Endodermal cell (in vitro differentiated cells): ENCODE results near the gene MSLN. TPM values are rescaled to one million over a fixed set of nuclear protein-coding genes. Genes with fewer than 3 reads are reported as not detected.
"Not testable (repeated sequence)": the region's sequence is repeated elsewhere in the genome, so short reads cannot be mapped to it uniquely, and the experiment has no call there.

Source experiments
- DNase-seq: peaks from one replicate; pipeline ENCODE4 v3.0.0-alpha.2; 2017
- H3K27ac ChIP-seq: 2 replicates; pipeline ENCODE4 v1.5.1; 2013; ENCODE audit warnings: mild to moderate bottlenecking, low read depth, low read length, moderate library complexity
- H3K27me3 ChIP-seq: 2 replicates; pipeline ENCODE4 v1.6.1; 2013; ENCODE audit warnings: mild to moderate bottlenecking, low read length, moderate library complexity; ENCODE audit not compliant: insufficient read depth, control insufficient read depth, poor library complexity, severe bottlenecking
- H3K36me3 ChIP-seq: 2 replicates; pipeline ENCODE4 v1.7.0; 2013; ENCODE audit warnings: mild to moderate bottlenecking, low read length, moderate library complexity; ENCODE audit not compliant: control insufficient read depth, insufficient read depth
- H3K4me1 ChIP-seq: one replicate; pipeline ENCODE4 v1.7.0; 2013; ENCODE audit warnings: low read length; ENCODE audit not compliant: control insufficient read depth, insufficient read depth
- H3K4me3 ChIP-seq: 2 replicates; pipeline ENCODE4 v1.5.1; 2013; ENCODE audit warnings: mild to moderate bottlenecking, low read length, moderate library complexity
- H3K9ac ChIP-seq: 2 replicates; pipeline ENCODE4 v1.6.1; 2013; ENCODE audit warnings: mild to moderate bottlenecking, low read length, moderate library complexity; ENCODE audit not compliant: poor library complexity, severe bottlenecking; ENCODE audit errors: extremely low read depth
- H3K9me3 ChIP-seq: 2 replicates; pipeline ENCODE4 v1.6.1; 2013; ENCODE audit warnings: mild to moderate bottlenecking, low read length, moderate library complexity; ENCODE audit not compliant: control insufficient read depth
- H3K27ac Mint-ChIP-seq: 2 replicates; pipeline ENCODE4 v1.8.0; 2020; ENCODE audit warnings: mixed read lengths
- H3K27me3 Mint-ChIP-seq: 2 replicates; pipeline ENCODE4 v1.8.0; 2021; ENCODE audit warnings: mild to moderate bottlenecking, mixed read lengths; ENCODE audit not compliant: insufficient read depth
- H3K36me3 Mint-ChIP-seq: 2 replicates; pipeline ENCODE4 v1.8.0; 2020; ENCODE audit warnings: low read depth, mixed read lengths
- H3K4me1 Mint-ChIP-seq: 2 replicates; pipeline ENCODE4 v1.8.0; 2020; ENCODE audit warnings: mixed read lengths
- H3K4me3 Mint-ChIP-seq: 2 replicates; pipeline ENCODE4 v1.8.0; 2020; ENCODE audit warnings: mild to moderate bottlenecking, moderate library complexity, mixed read lengths
- H3K9me3 Mint-ChIP-seq: 2 replicates; pipeline ENCODE4 v1.8.0; 2020; ENCODE audit warnings: mild to moderate bottlenecking, mixed read lengths
- CTCF ChIP-seq: fragments of 200-600 bp; sonication (generic); conservative IDR thresholded peaks from 2 replicates; pipeline ENCODE4 v1.5.0; 2021; ENCODE audit warnings: antibody characterized with exemption, mild to moderate bottlenecking
- WGBS, 2 experiments: methylation state at CpG; one replicate each; pipeline versions ENCODE4 v1.1.5 to v1.1.7; 2013; ENCODE audit warnings: missing lambda C conversion rate in 2 of 2, mixed read lengths in 1 of 2; ENCODE audit not compliant: insufficient coverage in 1 of 2, insufficient read length in 1 of 2; 5-methylcytosine and 5-hydroxymethylcytosine counted together
- total RNA-seq, 2 donors: library from RNA; stranded (reverse); fragmentation: NEBNext Ultra II Directional in 1 of 2; extraction: Animal tissue kit (Norgen Biotek cat#: 25700) in 1 of 2; gene quantifications; 2 replicates in 1 of 2; 3 replicates in 1 of 2; pipeline ENCODE4 v1.2.1, GENCODE V29; 2021

The MSLN gene
- total RNA-seq, 2 donors from 2014 or later = 0.42 to 0.86 TPM

- Histone ChIP-seq H3K4me3 (peak overlapping the region; percentile 85), H3K27ac (no peak overlapping the region), H3K9ac (peak overlapping the region; percentile 80), H3K36me3 (peaks cover 24% of the 10 kb centered on the region), H3K9me3 (no peaks in the 10 kb centered on the region), H3K4me1 (no peaks in the 10 kb centered on the region), H3K27me3 (no peaks in the 10 kb centered on the region)
- H3K4me3 Mint-ChIP-seq = peak overlapping the region; percentile 68
- no peaks in the 10 kb centered on the region for H3K9me3 Mint-ChIP-seq
- peak overlapping the region; percentile 55 for H3K27ac Mint-ChIP-seq
- 0% methylated on average over 22 of the region's 22 CpGs; no CpG with 5 or more reads in 1 of the 2 experiments for WGBS, 2 experiments
- no peak for TF ChIP-seq CTCF
- H3K27me3 Mint-ChIP-seq = no peaks in the 10 kb centered on the region
- H3K4me1 Mint-ChIP-seq = peaks cover 5% of the 10 kb centered on the region
- peaks cover 21% of the 10 kb centered on the region for H3K36me3 Mint-ChIP-seq
- no peak for DNase-seq
Measured at GRCh38 chr16:740459-740763, 20.1 kb upstream of the MSLN start.

GRCh38 chr16:740764-741505 is 19.6 kb upstream of the MSLN start, which contains the start of gene CIAO3:
CIAO3 (minus strand) TSS chr16:740997; CDS start chr16:740985, 12 bp downstream.
- Mint-ChIP-seq H3K27ac (peak within 1 kb of the TSS; percentile 87), H3K9me3 (no peaks in the 10 kb centered on the region), H3K4me1 (peaks cover 5% of the 10 kb centered on the region), H3K27me3 (no peaks in the 10 kb centered on the region), H3K36me3 (peaks cover 17% of the 10 kb centered on the region), H3K4me3 (peak within 1 kb of the TSS; percentile 68)
- peak within 1 kb of the TSS; percentile 80 for H3K9ac ChIP-seq
- peaks cover 19% of the 10 kb centered on the region for H3K36me3 ChIP-seq
- TF ChIP-seq CTCF = peak; percentile 94
- no peaks in the 10 kb centered on the region for H3K27me3 ChIP-seq
- H3K4me1 ChIP-seq = no peaks in the 10 kb centered on the region
- no peaks in the 10 kb centered on the region for H3K9me3 ChIP-seq
- H3K27ac ChIP-seq = no peak within 1 kb of the TSS
- 0 to 1% methylated on average over 9 to 79 of the region's 79 CpGs for WGBS, 2 experiments
- DNase-seq = peak; percentile 97
- peak within 1 kb of the TSS; percentile 85 for H3K4me3 ChIP-seq

- no peak for TF ChIP-seq CTCF
- no peaks in the 10 kb centered on the region for H3K9me3 ChIP-seq
- no peak overlapping the region for H3K27ac ChIP-seq
- H3K27me3 ChIP-seq = no peaks in the 10 kb centered on the region
- H3K36me3 Mint-ChIP-seq = peaks cover 14% of the 10 kb centered on the region
- WGBS, 2 experiments = 93 to 96% methylated on average over 10 to 15 of the region's 15 CpGs
- no peak overlapping the region for H3K4me3 ChIP-seq
- no peaks in the 10 kb centered on the region for H3K27me3 Mint-ChIP-seq
- H3K4me1 ChIP-seq = no peaks in the 10 kb centered on the region
- peak overlapping the region; percentile 68 for H3K4me3 Mint-ChIP-seq
- no peak for DNase-seq
- H3K27ac Mint-ChIP-seq = no peak overlapping the region
- no peak overlapping the region for H3K9ac ChIP-seq
- H3K9me3 Mint-ChIP-seq = no peaks in the 10 kb centered on the region
- peaks cover 5% of the 10 kb centered on the region for H3K4me1 Mint-ChIP-seq
- H3K36me3 ChIP-seq = peaks cover 10% of the 10 kb centered on the region
Measured at GRCh38 chr16:741986-742629, 18.4 kb upstream of the MSLN start.

DNA sequence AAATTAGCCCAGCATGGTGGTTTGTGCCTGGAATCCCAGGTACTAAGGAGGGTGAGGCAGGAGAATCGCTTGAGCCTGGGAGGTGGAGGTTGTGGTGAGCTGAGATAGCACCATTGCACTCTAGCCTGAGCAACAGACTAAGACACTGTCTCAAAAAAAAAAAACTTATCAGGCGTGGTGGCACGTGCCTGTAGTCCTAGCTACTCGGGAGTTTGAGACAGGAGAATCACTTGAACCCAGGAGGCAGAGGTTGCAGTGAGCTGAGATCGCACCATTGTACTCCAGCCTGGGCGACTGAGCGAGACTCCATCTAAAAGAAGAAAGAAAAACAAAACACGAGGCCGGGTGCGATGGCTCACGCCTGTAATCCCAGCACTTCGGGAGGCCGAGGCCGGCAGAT is 17.6 kb upstream of the MSLN start:
- 93 to 98% methylated on average over 12 to 14 of the region's 14 CpGs for WGBS, 2 experiments
- not testable (repeated sequence) for H3K27ac Mint-ChIP-seq, H3K27ac ChIP-seq, H3K4me1 Mint-ChIP-seq, H3K9ac ChIP-seq, H3K27me3 ChIP-seq, H3K9me3 Mint-ChIP-seq, H3K4me3 ChIP-seq, H3K4me3 Mint-ChIP-seq, DNase-seq, H3K27me3 Mint-ChIP-seq, H3K9me3 ChIP-seq, H3K4me1 ChIP-seq, H3K36me3 ChIP-seq
- peaks cover 11% of the 10 kb centered on the region for H3K36me3 Mint-ChIP-seq
